Astrocyte (in vitro differentiated cells and primary cell): ENCODE measurements around the gene UBAC1. TPM values are rescaled to one million over a fixed set of nuclear protein-coding genes. Genes with fewer than 3 reads are reported as not detected.
"Not testable (repeated sequence)": the region's sequence is repeated elsewhere in the genome, so short reads cannot be mapped to it uniquely, and the experiment has no call there.

ENCODE experiments used
- DNase-seq: peaks from one replicate; pipeline ENCODE4 v3.0.0-alpha.2; 2010; ENCODE audit warnings: low read depth
- FAIRE-seq: peaks from 2 replicates; lab custom pipeline; 2011; peaks lifted over from hg19 to GRCh38; lab: Jason Lieb, UNC
- H2AFZ ChIP-seq: 2 replicates; pipeline ENCODE4 v1.6.0; 2012; ENCODE audit warnings: low read depth, low read length, inconsistent platforms
- H3K27ac ChIP-seq: 2 replicates; pipeline ENCODE4 v1.5.1; 2011; ENCODE audit warnings: low read depth, low read length, inconsistent platforms
- H3K27me3 ChIP-seq: 2 replicates; pipeline ENCODE4 v1.6.0; 2011; ENCODE audit warnings: low read length, inconsistent platforms; ENCODE audit not compliant: insufficient read depth
- H3K36me3 ChIP-seq: 2 replicates; pipeline ENCODE4 v1.5.1; 2011; ENCODE audit warnings: low read length, inconsistent platforms; ENCODE audit not compliant: insufficient read depth
- H3K4me1 ChIP-seq: 2 replicates; pipeline ENCODE4 v1.5.1; 2011; ENCODE audit warnings: low read length, inconsistent platforms; ENCODE audit not compliant: insufficient read depth
- H3K4me2 ChIP-seq: 2 replicates; pipeline ENCODE4 v1.6.0; 2012; ENCODE audit warnings: low read length, inconsistent platforms
- H3K4me3 ChIP-seq: 2 replicates; pipeline ENCODE4 v1.5.1; 2011; ENCODE audit warnings: low read depth, mild to moderate bottlenecking, low read length, inconsistent platforms; ENCODE audit not compliant: insufficient read depth
- H3K79me2 ChIP-seq: 2 replicates; pipeline ENCODE4 v1.6.0; 2012; ENCODE audit warnings: mild to moderate bottlenecking, low read length, inconsistent platforms; ENCODE audit not compliant: insufficient read depth
- H3K9ac ChIP-seq: 2 replicates; pipeline ENCODE4 v1.6.0; 2012; ENCODE audit warnings: mild to moderate bottlenecking, low read length, inconsistent platforms
- H3K9me3 ChIP-seq: 2 replicates; pipeline ENCODE4 v1.5.1; 2012; ENCODE audit warnings: low read depth, mild to moderate bottlenecking, low read length, inconsistent platforms; ENCODE audit not compliant: insufficient read depth
- H4K20me1 ChIP-seq: 2 replicates; pipeline ENCODE4 v1.6.0; 2012; ENCODE audit warnings: low read length, inconsistent platforms; ENCODE audit not compliant: insufficient read depth
- H3K27ac Mint-ChIP-seq: one replicate; pipeline ENCODE4 v1.8.0; 2021; ENCODE audit warnings: mild to moderate bottlenecking, mixed read lengths; ENCODE audit not compliant: unreplicated experiment
- H3K27me3 Mint-ChIP-seq: one replicate; pipeline ENCODE4 v1.8.0; 2021; ENCODE audit warnings: low read depth, mixed read lengths; ENCODE audit not compliant: unreplicated experiment
- H3K36me3 Mint-ChIP-seq: one replicate; pipeline ENCODE4 v1.8.0; 2021; ENCODE audit warnings: low read depth, mixed read lengths; ENCODE audit not compliant: unreplicated experiment
- H3K4me1 Mint-ChIP-seq: one replicate; pipeline ENCODE4 v1.8.0; 2021; ENCODE audit warnings: low read depth, mixed read lengths; ENCODE audit not compliant: unreplicated experiment
- H3K4me3 Mint-ChIP-seq: one replicate; pipeline ENCODE4 v1.8.0; 2021; ENCODE audit warnings: mild to moderate bottlenecking, moderate library complexity, mixed read lengths; ENCODE audit not compliant: unreplicated experiment
- H3K9me3 Mint-ChIP-seq: one replicate; pipeline ENCODE4 v1.8.0; 2021; ENCODE audit warnings: mild to moderate bottlenecking, mixed read lengths; ENCODE audit not compliant: unreplicated experiment
- CTCF ChIP-seq: IDR thresholded peaks from 2 replicates; pipeline ENCODE4 v1.5.1; 2011; ENCODE audit warnings: low read depth, mild to moderate bottlenecking, inconsistent platforms, low read length, moderate library complexity; ENCODE audit not compliant: insufficient read depth
- EZH2 ChIP-seq: IDR thresholded peaks from 2 replicates; pipeline ENCODE4 v1.6.1; 2012; ENCODE audit warnings: mild to moderate bottlenecking, low read length, inconsistent platforms; ENCODE audit not compliant: insufficient read depth
- total RNA-seq: library from RNA; stranded (reverse); gene quantifications from 2 replicates; pipeline ENCODE4 v1.2.1, GENCODE V29; 2021

The UBAC1 gene
- total RNA-seq, 1 donor from 2014 or later, result 31.8 TPM

- no peak overlapping the region for H3K4me2 ChIP-seq
- peaks cover 2% of the 10 kb centered on the region for H3K36me3 ChIP-seq
- peaks cover 3% of the 10 kb centered on the region for H4K20me1 ChIP-seq
- no peaks in the 10 kb centered on the region for H3K79me2 ChIP-seq
- no peak for TF ChIP-seq EZH2
- Mint-ChIP-seq H3K36me3 (peaks cover 24% of the 10 kb centered on the region), H3K27ac (peak overlapping the region; percentile 43), H3K4me3 (no peak overlapping the region), H3K27me3 (no peaks in the 10 kb centered on the region), H3K4me1 (peaks cover 20% of the 10 kb centered on the region), H3K9me3 (no peaks in the 10 kb centered on the region)
- H2AFZ ChIP-seq, result no peak overlapping the region
- DNase-seq (no peak), FAIRE-seq (no peak)
- no peak overlapping the region for H3K9ac ChIP-seq
- H3K9me3 ChIP-seq, result no peaks in the 10 kb centered on the region
- peaks cover 5% of the 10 kb centered on the region for H3K4me1 ChIP-seq
- H3K4me3 ChIP-seq, result no peak overlapping the region
- H3K27me3 ChIP-seq, result no peaks in the 10 kb centered on the region
- no peak overlapping the region for H3K27ac ChIP-seq
These were observed 12.7 kb downstream of the UBAC1 start for GRCh38 chr9:135948446-135948845.

GRCh38 chr9:135947582-135947981 lies 13.6 kb downstream of the UBAC1 start:
- H3K36me3 Mint-ChIP-seq, result peaks cover 25% of the 10 kb centered on the region
- peaks cover 3% of the 10 kb centered on the region for H4K20me1 ChIP-seq

GRCh38 chr9:135947105-135947504 lies 14.1 kb downstream of the UBAC1 start:
- H3K27me3 Mint-ChIP-seq, H2AFZ ChIP-seq, H3K4me3 Mint-ChIP-seq, H3K27ac ChIP-seq, H3K9ac ChIP-seq, FAIRE-seq, H4K20me1 ChIP-seq, H3K36me3 ChIP-seq, H3K79me2 ChIP-seq, H3K4me2 ChIP-seq, H3K4me1 ChIP-seq, H3K9me3 ChIP-seq, H3K27me3 ChIP-seq, H3K4me3 ChIP-seq, H3K27ac Mint-ChIP-seq, DNase-seq, H3K9me3 Mint-ChIP-seq: not testable (repeated sequence)
- Mint-ChIP-seq H3K4me1 (peaks cover 17% of the 10 kb centered on the region), H3K36me3 (peaks cover 24% of the 10 kb centered on the region)

More at GRCh38 chr9:135947582-135947981, 13.6 kb downstream of the UBAC1 start:
- DNase-seq (no peak), FAIRE-seq (no peak)
- Histone ChIP-seq H3K9ac (no peak overlapping the region), H3K27ac (no peak overlapping the region), H3K4me1 (peaks cover 5% of the 10 kb centered on the region), H3K79me2 (no peaks in the 10 kb centered on the region), H3K4me3 (no peak overlapping the region), H3K27me3 (no peaks in the 10 kb centered on the region), H3K36me3 (peaks cover 2% of the 10 kb centered on the region), H3K9me3 (no peaks in the 10 kb centered on the region), H2AFZ (no peak overlapping the region), H3K4me2 (no peak overlapping the region)
- Mint-ChIP-seq H3K27me3 (no peaks in the 10 kb centered on the region), H3K27ac (no peak overlapping the region), H3K9me3 (no peaks in the 10 kb centered on the region), H3K4me1 (peaks cover 20% of the 10 kb centered on the region), H3K4me3 (peak overlapping the region; percentile 68)
- TF ChIP-seq CTCF, result no peak
- no peak for TF ChIP-seq EZH2
